Measurements from ENCODE around the gene ROBO2. TPM values are rescaled to one million over a fixed set of nuclear protein-coding genes. Genes with fewer than 3 reads are reported as not detected.

Gene ROBO2
- total RNA-seq, 1 experiment from 2014 or later, result not detected

- ChIA-PET CTCF (no interaction called here), POLR2A (no interaction called here), RAD21 (ENCODE audit: low non-redundant PET in 1 of 2, low total read pairs in 2 of 2, uncharacterized antibody in 2 of 2, unreplicated experiment in 2 of 2) (no interaction called here)
- Histone ChIP-seq H3K9ac (ENCODE audit: low read length) (no peak overlapping the region), H2AFZ (ENCODE audit: low read depth, low read length, poor library complexity, severe bottlenecking) (no peak overlapping the region), H3K4me1 (ENCODE audit: control insufficient read depth in 1 of 2, insufficient read depth in 2 of 2, low read length in 2 of 2) (no peaks in the 10 kb centered on the region), H3K9me2 (ENCODE audit: insufficient read depth) (no peaks in the 10 kb centered on the region), H3K27me3 (ENCODE audit: insufficient read depth, low read length) (no peaks in the 10 kb centered on the region), H3K27ac (ENCODE audit: low read depth, low read length) (no peak overlapping the region), H3K79me2 (ENCODE audit: insufficient read depth, low read length) (no peaks in the 10 kb centered on the region), H3K4me3 (replicated peaks in 1 of 2; ENCODE audit: low read depth in 1 of 2, low read length in 2 of 2) (no peak overlapping the region), H3K36me3 (ENCODE audit: control insufficient read depth in 1 of 2, insufficient read depth in 2 of 2, low read length in 2 of 2) (no peaks in the 10 kb centered on the region), H3K4me2 (ENCODE audit: low read length) (no peak overlapping the region), H4K20me1 (ENCODE audit: insufficient read depth) (no peaks in the 10 kb centered on the region), H3K9me3 (ENCODE audit: control insufficient read depth in 1 of 2, insufficient read depth in 1 of 2, low read depth in 1 of 2, low read length in 2 of 2) (peaks cover 0 to 5% of the 10 kb centered on the region in 2 experiments; a peak in 1 of 4 replicates)
- intact Hi-C loops (cut with micrococcal nuclease), result no loop called here
- TF ChIP-seq ZNF274 (IDR thresholded peaks at IDR 0.05; ENCODE audit: low read depth, low read length) (no peak), POLR2AphosphoS5 (IDR thresholded peaks at IDR 0.05; ENCODE audit: low read depth, low read length) (no peak), ATF3 (IDR thresholded peaks at IDR 0.05) (no peak)
- no peak for ATAC-seq
- no TSS peak for BruUV-seq (replicated peaks)
- no peak for DNase-seq (ENCODE audit: low read depth, low spot score)
Measured at GRCh38 chr3:77325280-77325679, 285.4 kb downstream of the ROBO2 start.

GRCh38 chr3:77325702-77326101 is 285.8 kb downstream of the ROBO2 start:
- no peak for ATAC-seq
- ChIA-PET RAD21 (ENCODE audit: low non-redundant PET in 1 of 2, low total read pairs in 2 of 2, uncharacterized antibody in 2 of 2, unreplicated experiment in 2 of 2) (no interaction called here), POLR2A (no interaction called here), CTCF (no interaction called here)
- Histone ChIP-seq H3K9ac (ENCODE audit: low read length) (no peak overlapping the region), H3K4me3 (replicated peaks in 1 of 2; ENCODE audit: low read depth in 1 of 2, low read length in 2 of 2) (no peak overlapping the region), H3K4me2 (ENCODE audit: low read length) (no peak overlapping the region), H3K79me2 (ENCODE audit: insufficient read depth, low read length) (no peaks in the 10 kb centered on the region), H3K9me3 (ENCODE audit: control insufficient read depth in 1 of 2, insufficient read depth in 1 of 2, low read depth in 1 of 2, low read length in 2 of 2) (peaks cover 0 to 5% of the 10 kb centered on the region in 2 experiments; a peak in 1 of 4 replicates), H2AFZ (ENCODE audit: low read depth, low read length, poor library complexity, severe bottlenecking) (no peak overlapping the region), H3K9me2 (ENCODE audit: insufficient read depth) (no peaks in the 10 kb centered on the region), H3K36me3 (ENCODE audit: control insufficient read depth in 1 of 2, insufficient read depth in 2 of 2, low read length in 2 of 2) (no peaks in the 10 kb centered on the region), H3K4me1 (ENCODE audit: control insufficient read depth in 1 of 2, insufficient read depth in 2 of 2, low read length in 2 of 2) (no peaks in the 10 kb centered on the region), H3K27me3 (ENCODE audit: insufficient read depth, low read length) (no peaks in the 10 kb centered on the region), H4K20me1 (ENCODE audit: insufficient read depth) (no peaks in the 10 kb centered on the region), H3K27ac (ENCODE audit: low read depth, low read length) (no peak overlapping the region)
- intact Hi-C loops (cut with micrococcal nuclease), result no loop called here
- no TSS peak for BruUV-seq (replicated peaks)
- TF ChIP-seq SP1 (IDR thresholded peaks at IDR 0.05; ENCODE audit: low read depth), result no peak
- TF ChIP-seq RAD21 (IDR thresholded peaks at IDR 0.05; ENCODE audit: low read depth), result no peak
- TF ChIP-seq REST (IDR thresholded peaks at IDR 0.05; ENCODE audit: low read depth), result no peak
- TF ChIP-seq ZBTB33 (IDR thresholded peaks at IDR 0.05; ENCODE audit: extremely low read depth, insufficient replicate concordance, low read length), result no peak
- TF ChIP-seq CEBPB (IDR thresholded peaks at IDR 0.05; ENCODE audit: low read depth), result no peak
- TF ChIP-seq SIN3A (IDR thresholded peaks at IDR 0.05; ENCODE audit: low read depth), result no peak
- TF ChIP-seq ZNF274 (IDR thresholded peaks at IDR 0.05; ENCODE audit: low read depth, low read length), result no peak
- no peak for TF ChIP-seq ZFX (IDR thresholded peaks at IDR 0.05)
- TF ChIP-seq EGR1 (IDR thresholded peaks at IDR 0.05; ENCODE audit: low read depth), result no peak
- TF ChIP-seq ATF3 (IDR thresholded peaks at IDR 0.05), result no peak
- no peak for TF ChIP-seq POLR2AphosphoS5 (IDR thresholded peaks at IDR 0.05; ENCODE audit: low read depth, low read length)
- TF ChIP-seq JUND (IDR thresholded peaks at IDR 0.05), result no peak
- DNase-seq (ENCODE audit: low read depth, low spot score), result no peak

Data from HCT116 (cell line).